ENCODE measurements around the gene SCMH1. TPM values are rescaled to one million over a fixed set of nuclear protein-coding genes. Genes with fewer than 3 reads are reported as not detected.

SCMH1 gene
- total and polyA plus RNA-seq, 2 experiments from 2014 or later: 15.0 to 19.4 TPM

DNA sequence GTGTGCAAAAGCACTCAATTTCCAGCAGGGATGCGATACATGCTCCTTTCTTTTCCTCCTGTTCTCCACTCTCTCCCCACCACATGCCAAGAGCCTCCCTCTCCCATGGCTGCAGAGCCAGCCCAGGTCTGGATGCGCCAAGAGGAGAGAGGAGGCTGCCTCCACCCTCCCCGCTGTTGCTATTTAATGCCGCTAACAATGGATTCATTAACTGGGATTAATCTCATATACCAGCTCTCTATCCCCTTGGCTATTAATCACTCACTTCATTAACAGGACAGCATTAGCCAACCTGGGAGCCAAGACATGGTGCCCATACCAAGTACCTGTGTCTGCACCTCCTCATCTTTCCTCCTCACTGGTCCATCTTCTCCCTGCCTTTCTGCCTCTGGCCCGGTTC lies 49.1 kb upstream of the SCMH1 start (continued):
- TF ChIP-seq ZNF462 (CRISPR knock-in tag; IDR thresholded peaks at IDR 0.05) (no peak), ZNF114 (CRISPR knock-in tag; IDR thresholded peaks at IDR 0.05) (no peak), EZH2 (IDR thresholded peaks at IDR 0.05; ENCODE audit: low read depth, unreplicated experiment) (no peak), CREB1 (CRISPR knock-in tag; IDR thresholded peaks at IDR 0.05; ENCODE audit: low read depth) (no peak), JUNB (IDR thresholded peaks at IDR 0.05; ENCODE audit: unreplicated experiment) (no peak), NANOG (IDR thresholded peaks at IDR 0.05; ENCODE audit: borderline replicate concordance) (no peak), EZH2phosphoT487 (IDR thresholded peaks at IDR 0.05; ENCODE audit: unreplicated experiment) (no peak), ZNF331 (CRISPR knock-in tag; IDR thresholded peaks at IDR 0.05; ENCODE audit: low read depth) (no peak), ETS1 (IDR thresholded peaks at IDR 0.05) (no peak)
- TF ChIP-seq, protein P1, sequence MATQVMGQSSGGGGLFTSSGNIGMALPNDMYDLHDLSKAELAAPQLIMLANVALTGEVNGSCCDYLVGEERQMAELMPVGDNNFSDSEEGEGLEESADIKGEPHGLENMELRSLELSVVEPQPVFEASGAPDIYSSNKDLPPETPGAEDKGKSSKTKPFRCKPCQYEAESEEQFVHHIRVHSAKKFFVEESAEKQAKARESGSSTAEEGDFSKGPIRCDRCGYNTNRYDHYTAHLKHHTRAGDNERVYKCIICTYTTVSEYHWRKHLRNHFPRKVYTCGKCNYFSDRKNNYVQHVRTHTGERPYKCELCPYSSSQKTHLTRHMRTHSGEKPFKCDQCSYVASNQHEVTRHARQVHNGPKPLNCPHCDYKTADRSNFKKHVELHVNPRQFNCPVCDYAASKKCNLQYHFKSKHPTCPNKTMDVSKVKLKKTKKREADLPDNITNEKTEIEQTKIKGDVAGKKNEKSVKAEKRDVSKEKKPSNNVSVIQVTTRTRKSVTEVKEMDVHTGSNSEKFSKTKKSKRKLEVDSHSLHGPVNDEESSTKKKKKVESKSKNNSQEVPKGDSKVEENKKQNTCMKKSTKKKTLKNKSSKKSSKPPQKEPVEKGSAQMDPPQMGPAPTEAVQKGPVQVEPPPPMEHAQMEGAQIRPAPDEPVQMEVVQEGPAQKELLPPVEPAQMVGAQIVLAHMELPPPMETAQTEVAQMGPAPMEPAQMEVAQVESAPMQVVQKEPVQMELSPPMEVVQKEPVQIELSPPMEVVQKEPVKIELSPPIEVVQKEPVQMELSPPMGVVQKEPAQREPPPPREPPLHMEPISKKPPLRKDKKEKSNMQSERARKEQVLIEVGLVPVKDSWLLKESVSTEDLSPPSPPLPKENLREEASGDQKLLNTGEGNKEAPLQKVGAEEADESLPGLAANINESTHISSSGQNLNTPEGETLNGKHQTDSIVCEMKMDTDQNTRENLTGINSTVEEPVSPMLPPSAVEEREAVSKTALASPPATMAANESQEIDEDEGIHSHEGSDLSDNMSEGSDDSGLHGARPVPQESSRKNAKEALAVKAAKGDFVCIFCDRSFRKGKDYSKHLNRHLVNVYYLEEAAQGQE (IDR thresholded peaks at IDR 0.05; ENCODE audit: unreplicated experiment): no peak
